ENCODE measurements around the gene PCBP3.
A peak's percentile ranks its signal among the peaks of the same experiment; 100 is the strongest.
"Not testable (repeated sequence)": the region's sequence is repeated elsewhere in the genome, so short reads cannot be mapped to it uniquely, and the experiment has no call there.

The PCBP3 gene

GRCh38 chr21:45882645-45883044, 239.1 kb downstream of the PCBP3 start:
- DNase-seq, result no peak

GRCh38 chr21:45883090-45883489, 239.6 kb downstream of the PCBP3 start:
- no peak for DNase-seq

- DNase-seq, result no peak
Observed at GRCh38 chr21:45885597-45885929, 242.0 kb downstream of the PCBP3 start.

- DNase-seq, result peak; percentile 13
Observed at GRCh38 chr21:45885930-45886601, 242.5 kb downstream of the PCBP3 start.

GRCh38 chr21:45886610-45887026, 243.1 kb downstream of the PCBP3 start:
- DNase-seq, result no peak

- no peak for DNase-seq
Observed at GRCh38 chr21:45887120-45887611, 243.6 kb downstream of the PCBP3 start.

- DNase-seq, result no peak
Observed at GRCh38 chr21:45887788-45888187, 244.3 kb downstream of the PCBP3 start.

- DNase-seq, result no peak
Observed at GRCh38 chr21:45888386-45889009, 245.0 kb downstream of the PCBP3 start.

GRCh38 chr21:45889256-45889655, 245.7 kb downstream of the PCBP3 start:
- DNase-seq, result no peak

GRCh38 chr21:45889961-45890360, 246.4 kb downstream of the PCBP3 start:
- no peak for DNase-seq

- no peak for DNase-seq
Observed at GRCh38 chr21:45891388-45892155, 248.0 kb downstream of the PCBP3 start.

- peak; percentile 68 to 78 for DNase-seq
Observed at GRCh38 chr21:45892156-45892915, 248.8 kb downstream of the PCBP3 start.

GRCh38 chr21:45892916-45893739, 249.6 kb downstream of the PCBP3 start:
- no peak for DNase-seq

GRCh38 chr21:45893740-45894449, 250.4 kb downstream of the PCBP3 start:
- DNase-seq, result no peak

- DNase-seq, result no peak
Observed at GRCh38 chr21:45894450-45894825, 250.9 kb downstream of the PCBP3 start.

GRCh38 chr21:45894906-45895777, 251.6 kb downstream of the PCBP3 start:
- DNase-seq, result no peak

- DNase-seq, result no peak
Observed at GRCh38 chr21:45895778-45896370, 252.3 kb downstream of the PCBP3 start.

- not testable (repeated sequence) for DNase-seq
Observed at GRCh38 chr21:45896431-45896830, 252.9 kb downstream of the PCBP3 start.

GRCh38 chr21:45897191-45898027, 253.9 kb downstream of the PCBP3 start:
- no peak for DNase-seq

Data from inflammatory macrophage (primary cell).